GM21360 (cell line): ENCODE measurements around the gene TMEM132A.

ENCODE experiments used
- ATAC-seq: cut with Tn5 transposase; IDR thresholded peaks from one replicate; pipeline ENCODE4 v1.9.1; 2021; ENCODE audit warnings: mild to moderate bottlenecking, moderate library complexity; ENCODE audit not compliant: unreplicated experiment

TMEM132A gene, protein sequence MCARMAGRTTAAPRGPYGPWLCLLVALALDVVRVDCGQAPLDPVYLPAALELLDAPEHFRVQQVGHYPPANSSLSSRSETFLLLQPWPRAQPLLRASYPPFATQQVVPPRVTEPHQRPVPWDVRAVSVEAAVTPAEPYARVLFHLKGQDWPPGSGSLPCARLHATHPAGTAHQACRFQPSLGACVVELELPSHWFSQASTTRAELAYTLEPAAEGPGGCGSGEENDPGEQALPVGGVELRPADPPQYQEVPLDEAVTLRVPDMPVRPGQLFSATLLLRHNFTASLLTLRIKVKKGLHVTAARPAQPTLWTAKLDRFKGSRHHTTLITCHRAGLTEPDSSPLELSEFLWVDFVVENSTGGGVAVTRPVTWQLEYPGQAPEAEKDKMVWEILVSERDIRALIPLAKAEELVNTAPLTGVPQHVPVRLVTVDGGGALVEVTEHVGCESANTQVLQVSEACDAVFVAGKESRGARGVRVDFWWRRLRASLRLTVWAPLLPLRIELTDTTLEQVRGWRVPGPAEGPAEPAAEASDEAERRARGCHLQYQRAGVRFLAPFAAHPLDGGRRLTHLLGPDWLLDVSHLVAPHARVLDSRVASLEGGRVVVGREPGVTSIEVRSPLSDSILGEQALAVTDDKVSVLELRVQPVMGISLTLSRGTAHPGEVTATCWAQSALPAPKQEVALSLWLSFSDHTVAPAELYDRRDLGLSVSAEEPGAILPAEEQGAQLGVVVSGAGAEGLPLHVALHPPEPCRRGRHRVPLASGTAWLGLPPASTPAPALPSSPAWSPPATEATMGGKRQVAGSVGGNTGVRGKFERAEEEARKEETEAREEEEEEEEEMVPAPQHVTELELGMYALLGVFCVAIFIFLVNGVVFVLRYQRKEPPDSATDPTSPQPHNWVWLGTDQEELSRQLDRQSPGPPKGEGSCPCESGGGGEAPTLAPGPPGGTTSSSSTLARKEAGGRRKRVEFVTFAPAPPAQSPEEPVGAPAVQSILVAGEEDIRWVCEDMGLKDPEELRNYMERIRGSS

DNA sequence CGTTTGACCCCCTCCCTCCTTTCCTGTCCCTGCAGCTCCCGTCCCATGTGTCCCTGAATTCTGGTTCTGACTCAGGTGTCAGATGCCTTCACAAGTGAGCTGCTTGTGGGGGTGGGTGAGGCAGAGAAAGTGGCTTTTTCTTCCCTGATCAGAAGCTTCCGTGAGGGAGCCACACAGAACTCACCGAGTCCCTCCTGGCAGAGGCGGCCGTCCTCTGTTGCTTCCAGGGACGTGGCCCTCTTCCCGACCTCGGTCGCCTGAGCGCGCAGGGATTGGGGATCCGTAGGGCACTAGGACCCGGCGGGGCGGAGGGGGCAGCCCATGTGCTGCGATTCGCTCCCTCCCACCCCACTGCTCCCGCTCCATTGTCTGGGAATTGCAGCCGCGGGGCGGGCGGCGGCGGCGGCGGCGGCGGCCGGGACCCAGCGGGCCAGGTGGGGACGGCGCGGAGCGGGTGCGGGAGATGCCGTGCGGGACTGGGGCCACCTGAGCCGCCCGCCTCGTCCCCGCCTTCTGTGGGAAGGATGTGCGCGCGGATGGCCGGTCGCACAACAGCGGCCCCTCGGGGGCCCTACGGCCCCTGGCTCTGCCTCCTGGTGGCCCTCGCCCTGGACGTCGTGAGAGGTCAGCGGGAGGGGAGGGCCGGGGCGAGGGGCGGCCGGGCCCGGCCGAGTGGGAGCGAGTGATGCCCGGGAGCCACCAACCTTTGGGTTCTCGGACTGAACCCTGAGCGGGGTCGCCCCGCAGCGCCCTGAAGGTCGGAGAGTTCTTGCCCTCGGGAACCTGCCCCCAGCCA, at the start of gene TMEM132A:
TMEM132A (plus strand) TSS at position 351 of the 796 bp plus-strand sequence; CDS start at position 525, 174 bp downstream.
- no peak for ATAC-seq

DNA sequence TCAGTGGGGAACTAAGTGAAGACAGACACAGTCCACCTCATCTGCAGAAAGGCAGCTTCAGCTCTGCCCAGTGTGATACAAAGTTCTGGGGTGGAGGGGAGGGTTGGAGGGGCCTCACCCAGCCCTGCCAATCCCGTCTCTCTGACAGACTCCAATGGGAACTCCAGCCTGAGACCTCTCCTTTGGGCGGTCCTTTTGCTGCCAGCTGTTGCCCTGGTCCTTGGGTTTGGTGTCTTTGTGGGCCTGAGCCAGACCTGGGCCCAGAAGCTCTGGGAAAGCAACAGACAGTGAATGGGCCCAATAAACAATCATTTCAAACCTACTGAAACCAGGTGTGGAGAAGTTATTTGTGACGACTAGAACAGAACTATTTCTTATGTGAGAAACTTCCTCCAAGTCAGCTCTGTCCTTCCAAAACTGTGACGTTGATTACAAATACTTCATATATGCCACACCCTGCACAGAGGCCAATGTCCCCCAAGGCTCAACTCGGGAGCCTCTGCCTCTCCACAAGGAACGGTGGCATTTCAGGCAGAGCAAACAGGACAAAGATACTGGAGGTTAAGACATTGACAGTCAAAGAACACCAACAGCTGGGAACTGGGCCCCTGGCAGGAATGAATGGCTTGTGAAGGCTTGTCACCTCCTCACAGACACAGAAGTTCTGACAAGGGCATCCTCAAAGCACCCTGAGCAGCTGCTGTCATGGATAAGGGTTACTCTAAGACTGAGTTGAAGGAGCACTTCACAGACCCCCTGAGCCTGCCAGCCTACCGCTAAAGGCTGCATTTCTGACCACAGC, 48.7 kb upstream of the TMEM132A start:
- ATAC-seq, result no peak

DNA sequence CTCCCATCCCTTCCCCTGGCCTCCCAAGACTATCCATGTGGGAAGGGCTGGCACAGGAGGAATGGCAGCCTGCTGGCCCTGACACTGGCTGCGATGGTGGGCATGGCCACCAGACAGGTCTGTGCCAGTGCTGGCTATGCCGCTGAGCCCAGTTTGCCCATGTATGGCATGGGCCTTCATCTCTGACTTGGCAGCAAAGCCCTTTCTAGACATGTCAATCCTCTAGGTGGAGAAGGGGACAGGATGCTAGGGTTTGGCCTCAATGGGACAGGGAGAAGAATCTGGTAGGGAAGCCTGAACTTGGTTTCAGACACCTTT, 48.1 kb upstream of the TMEM132A start:
- no peak for ATAC-seq

DNA sequence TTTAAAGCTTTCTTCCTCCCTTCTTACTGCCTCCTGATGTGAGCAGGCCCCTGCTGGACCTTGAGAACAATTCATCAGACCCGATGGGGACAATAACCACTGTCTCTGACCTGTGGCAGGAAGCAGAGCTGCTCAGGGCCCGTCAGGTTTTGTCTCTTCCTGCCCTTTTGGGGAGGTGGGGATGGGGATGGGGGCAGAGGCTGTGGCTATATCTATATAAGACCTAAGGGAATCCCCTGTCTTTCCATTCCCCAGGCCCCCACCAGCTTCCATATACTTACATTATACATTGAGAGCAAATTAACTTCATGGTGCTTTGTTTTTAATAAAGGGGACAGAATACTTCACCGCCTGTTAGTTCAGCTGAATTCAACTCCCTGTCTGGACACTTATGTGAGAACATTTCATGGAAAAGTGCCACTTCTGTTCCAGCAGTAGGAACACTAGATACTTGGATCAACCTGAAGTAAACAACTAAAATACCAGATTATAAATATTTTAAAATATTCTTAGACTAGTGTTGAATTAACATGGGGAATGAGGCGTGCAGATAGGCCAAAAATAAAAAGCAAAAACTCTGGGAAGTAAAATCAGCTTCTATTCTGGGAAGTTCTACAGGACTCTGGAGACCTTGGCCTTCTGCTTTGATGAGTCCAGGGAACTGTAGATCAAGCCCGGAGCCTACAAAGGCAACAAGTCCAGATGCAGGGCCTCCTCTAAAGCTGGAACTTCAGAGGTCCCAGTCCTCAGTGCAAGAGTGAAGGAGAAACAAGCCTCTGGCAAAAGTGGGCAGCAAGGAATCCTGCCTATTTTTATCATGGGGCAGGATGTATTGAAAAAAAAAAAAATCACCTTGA, 45.8 kb upstream of the TMEM132A start:
- no peak for ATAC-seq

DNA sequence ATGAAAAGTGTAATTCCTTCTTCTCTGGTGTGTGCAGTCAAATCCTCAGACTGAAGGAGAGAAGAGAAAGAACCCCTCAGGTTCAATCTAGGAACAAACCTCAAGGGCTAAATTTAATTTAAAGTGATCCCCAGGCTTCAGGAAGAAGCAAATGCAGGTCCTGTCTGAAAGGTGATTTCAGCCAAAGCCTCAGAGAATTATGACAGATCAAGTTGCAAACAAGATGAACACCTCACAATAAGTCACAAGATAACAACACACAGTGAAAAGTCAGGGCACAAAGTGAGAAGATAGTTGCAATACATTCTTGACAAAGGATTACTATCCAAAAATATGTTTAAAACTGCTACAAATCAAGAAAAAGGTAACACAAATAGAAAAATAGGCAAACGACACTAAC, 45.2 kb upstream of the TMEM132A start:
- no peak for ATAC-seq

DNA sequence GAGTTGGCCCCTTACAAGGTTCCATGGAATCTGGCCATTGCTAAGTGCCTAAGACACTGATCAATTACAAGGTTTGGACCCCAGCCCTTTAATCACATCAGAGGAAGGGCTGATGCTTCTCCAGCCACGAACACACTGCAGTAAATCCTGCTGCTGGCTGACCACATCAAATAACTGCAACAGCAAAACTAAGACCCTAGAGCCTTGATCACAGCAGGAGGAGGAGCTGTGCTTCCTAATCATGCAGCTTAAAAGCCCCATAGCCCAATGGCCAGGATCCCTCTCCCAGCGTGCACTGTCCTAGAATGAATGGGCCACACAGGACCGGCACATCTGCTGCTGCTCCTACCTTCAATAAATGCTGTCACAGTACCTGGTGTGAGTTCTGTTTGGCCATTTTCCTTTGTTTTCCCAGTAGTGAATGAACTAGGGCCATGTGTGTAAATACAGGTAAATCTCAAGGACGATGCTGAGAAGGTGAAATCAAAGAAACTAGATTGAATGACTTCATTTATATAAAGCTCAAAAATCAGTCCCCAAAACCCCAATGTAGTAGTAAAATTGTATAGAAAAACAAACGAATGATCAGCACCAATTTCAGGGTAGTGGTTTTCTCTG, 44.2 kb upstream of the TMEM132A start:
- no peak for ATAC-seq

DNA sequence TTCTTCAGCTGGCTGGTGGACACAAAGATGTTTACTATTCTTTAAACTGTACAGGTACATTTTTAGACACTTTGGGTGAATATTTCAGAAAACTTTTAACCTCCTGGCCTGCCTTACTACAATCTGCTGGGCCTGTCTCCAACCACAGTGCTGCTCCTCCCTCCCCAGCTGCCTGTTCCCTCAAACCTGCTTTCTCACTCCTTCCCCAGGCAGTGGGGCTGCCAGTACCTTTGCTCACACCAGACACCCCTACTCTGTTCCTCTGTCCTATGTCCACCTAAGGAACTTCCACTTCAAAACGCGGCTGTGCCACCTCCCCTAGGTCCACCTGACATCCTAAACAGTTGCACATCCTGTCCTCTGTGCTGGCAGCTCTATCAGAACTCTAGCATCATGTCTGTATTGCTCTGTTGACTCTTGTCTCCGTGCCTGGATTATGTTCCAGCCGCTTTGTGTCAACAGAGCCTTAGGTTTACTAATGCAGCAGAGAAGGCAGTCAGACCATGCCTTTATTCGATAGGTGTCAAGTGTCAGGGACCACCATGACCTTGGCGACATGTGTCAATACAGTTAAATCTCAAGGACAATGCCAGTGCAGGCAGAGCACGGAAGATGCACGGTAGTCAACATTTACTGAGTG, 43.5 kb upstream of the TMEM132A start:
- no peak for ATAC-seq

DNA sequence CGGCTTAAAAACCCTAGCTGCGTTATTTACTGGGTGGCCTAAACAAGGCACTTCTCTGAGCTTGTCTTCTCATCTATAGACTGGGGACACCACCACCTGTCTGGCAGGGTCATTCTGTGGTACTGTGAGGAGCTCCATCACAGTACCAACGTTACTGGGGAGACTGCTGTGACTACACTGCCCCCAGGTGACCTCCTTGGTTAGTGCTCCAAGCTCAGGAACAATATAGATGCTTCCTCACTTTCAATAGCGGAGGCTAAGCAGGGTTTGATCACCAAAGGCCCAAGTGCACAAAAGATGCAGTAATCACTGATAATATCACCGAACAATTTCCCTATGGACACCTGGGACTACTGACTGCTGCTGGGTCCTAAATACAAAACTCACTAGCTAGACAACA, 36.7 kb upstream of the TMEM132A start:
- no peak for ATAC-seq

DNA sequence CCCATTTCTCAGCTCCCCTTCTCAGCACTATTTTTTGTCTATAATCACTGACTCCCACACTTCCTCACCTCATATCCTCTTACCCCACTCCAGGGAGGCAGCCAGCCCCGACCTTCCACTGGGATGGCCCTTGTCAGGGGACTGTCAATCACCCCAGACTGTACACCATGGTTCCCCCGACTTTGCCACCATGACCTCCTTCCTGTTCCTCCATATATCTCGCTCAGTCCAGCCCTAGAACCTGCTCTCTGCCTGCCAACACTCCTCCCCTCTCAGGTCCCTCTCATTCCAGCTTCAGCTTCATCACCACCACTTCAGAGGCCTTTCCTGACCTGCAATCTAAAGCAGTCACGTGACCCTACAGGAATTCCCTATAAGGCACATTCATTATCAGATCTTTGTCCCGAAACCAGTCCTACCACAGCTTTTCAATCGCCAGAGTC, 34.4 kb upstream of the TMEM132A start:
- ATAC-seq, result no peak

DNA sequence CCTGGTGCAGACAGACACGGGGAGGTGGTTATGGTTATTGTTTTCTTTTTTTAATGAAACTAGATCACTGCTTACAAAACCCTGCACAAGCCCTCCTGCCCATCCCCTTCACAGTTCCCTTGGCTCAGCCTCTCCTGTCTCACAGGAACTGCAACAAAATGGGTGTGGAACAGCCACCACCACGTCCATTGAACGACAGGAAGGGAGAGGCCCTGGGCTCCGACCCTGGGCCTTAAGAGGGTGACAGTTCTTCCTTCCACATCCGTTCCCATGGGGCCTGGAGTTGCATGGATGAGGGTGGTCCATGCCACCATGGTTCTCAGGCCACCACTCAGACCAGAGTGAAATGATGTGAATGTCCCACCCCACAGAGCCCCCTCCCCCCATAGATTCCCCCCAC, 33.6 kb upstream of the TMEM132A start:
- no peak for ATAC-seq

DNA sequence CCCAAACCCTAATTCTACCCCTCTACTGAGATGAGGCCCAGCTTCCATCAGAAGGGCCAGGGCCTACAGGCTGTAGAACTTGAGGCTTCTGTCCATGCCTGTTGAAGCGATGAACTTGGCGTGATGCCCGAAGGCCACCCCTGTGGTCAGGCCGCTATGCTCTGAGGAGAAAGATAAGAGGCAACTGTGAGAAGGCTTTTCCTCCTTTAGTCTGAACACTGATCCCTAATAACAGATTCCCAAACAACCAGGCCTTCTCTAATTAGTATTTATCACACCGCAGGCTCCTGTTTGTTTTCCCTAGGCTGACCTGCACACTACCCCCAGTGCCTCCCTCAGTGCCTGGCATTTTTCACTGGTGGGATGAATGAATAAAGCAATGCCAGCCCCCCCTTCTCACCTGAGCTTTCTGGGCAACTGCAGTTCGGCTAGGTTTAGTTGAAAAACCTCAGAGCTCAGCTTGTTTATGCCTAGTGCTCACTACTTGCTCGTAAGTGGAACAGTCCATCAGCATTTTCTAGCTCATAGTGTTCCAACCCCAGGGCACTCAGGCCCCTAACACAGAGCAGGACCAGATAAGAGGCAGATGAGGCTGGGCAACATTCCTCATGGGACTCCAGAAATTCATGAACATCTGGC, 33.0 kb upstream of the TMEM132A start:
- ATAC-seq, result no peak

DNA sequence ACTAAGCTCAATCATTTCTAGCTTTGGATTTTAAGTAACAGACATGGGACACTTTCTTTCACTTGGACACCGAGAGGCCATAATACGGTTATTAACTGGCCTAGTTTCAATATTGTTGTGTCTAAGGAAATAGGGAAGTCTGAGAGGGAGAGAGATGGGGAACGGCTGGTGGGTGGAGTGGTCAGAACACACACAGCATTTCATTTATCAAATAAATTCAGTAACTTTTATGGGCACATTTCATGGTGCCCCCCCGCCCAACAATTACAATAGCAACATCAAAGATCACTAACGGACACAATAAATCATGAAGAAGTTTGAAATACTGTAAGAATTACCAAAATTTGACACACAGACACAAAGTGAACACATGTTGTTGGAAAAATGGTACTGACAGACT, 28.6 kb upstream of the TMEM132A start:
- ATAC-seq, result no peak

DNA sequence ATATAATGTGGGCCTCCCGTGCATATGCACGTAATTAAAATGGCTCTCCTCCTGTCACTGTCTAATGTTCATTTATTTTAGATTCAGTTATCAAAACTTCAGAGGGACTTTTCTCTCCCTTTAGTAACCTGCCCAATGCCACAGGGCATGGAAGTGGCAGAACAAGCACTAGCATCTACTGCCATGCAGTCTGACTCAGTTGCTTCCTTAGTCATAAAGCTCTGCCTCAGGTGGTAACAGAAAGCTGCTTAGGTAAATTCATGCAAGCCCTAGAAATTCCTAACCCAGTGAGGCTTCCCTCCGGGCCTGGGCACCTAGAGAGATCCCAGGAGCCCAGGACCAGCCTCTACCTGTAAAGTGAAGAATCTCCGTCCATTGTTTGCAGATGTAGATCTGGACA, 26.8 kb upstream of the TMEM132A start:
- ATAC-seq, result no peak

DNA sequence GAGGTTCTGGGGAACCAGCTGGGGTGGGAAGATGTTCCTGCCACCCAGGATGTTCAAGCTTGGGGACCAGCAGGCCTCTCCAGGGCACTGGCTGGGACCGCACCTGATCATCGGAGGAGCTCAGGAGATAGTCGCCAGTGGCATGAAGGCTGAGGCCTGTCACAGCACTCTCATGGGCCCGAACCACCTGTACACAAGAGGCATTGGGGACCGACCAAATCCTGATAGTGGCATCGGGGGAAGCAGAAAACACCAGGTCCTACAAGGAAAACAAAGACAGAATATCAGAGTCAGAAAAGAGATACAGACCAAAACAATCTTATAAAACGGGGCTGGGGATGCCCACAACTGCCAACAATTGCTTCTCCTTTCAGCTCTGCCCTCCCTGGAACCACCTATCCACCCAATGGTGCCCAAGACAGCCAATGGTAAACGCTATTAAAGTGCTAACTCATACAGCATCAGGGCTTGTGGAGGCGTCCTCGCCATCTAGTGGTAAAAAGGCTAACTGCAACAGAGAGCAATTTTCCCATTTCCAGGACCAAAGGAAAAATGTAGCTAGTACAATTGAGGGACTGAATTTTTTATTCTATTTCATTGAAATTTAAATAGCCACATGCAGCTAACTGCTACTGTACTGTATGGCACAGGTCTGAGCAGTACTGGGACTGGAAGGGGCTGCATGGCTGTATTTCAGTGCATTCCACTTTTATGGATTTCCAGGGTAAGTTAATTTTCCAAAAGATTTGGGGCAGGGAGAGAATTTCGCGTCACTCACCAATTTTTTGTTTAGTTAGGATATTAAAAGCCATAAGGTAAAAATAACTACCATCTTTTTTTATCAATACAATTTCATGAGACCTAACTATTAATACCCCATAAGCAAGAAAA, 25.0 kb upstream of the TMEM132A start:
- no peak for ATAC-seq

DNA sequence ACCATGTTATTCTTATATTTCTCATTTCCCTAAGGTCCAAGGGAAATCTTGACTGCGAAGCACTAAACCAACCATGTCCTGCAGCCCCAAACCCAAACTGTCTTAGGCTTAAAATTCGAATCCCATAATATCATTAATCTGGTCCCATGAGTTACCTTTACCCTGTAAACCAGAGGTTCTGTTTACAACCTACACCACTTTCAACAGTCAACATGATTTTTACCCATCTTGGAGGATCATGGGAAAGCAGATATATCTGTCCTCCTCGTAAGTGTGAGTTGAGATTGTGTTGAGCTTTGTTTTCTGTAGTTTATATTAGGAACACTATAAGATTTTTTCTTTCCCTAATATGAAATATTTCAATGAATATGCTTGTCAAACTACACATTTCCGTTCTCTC, 24.3 kb upstream of the TMEM132A start:
- no peak for ATAC-seq

DNA sequence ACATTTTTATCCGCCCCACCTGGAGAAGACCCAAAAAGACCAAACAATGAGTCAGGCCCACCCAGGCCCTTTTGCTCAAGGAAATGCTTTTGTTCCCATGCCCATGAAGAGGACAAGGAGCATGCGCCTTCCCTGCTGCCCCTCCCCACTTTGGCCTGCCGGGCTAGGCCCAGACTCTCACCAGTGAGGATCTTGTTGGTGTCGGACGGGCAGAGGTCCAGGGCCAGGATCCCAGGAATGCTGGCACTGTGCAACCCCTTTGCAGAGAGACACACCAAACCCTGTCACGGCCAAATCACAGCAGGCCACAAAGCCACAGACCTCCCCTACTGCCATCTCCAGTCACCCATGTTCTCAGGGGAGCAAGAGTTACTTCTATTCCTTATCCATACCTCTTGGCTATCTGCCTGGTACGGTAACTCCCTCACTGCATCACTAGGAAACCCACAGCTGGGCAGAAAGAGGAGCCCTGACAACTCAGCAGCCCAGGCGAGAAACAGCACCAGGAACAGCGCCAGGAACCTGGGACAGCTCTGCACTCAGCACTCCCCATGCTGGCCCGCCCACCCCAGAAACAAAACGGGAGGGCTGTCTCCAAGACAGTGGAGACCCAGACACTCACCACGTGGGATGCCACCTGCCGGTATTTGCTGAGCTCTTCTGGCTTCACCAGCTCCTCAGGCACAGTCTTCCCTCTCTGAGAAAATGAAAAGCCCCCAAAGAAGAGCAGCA, 23.4 kb upstream of the TMEM132A start:
- ATAC-seq, result no peak
